Measurements from ENCODE around the gene KIF21B.

Gene KIF21B

GRCh38 chr1:200990114-200990513 lies 33.4 kb downstream of the KIF21B start:
- TF ChIP-seq MYC (IDR thresholded peaks at IDR 0.05; ENCODE audit: low read depth, low read length) (no peak), POLR2A (IDR thresholded peaks at IDR 0.05; ENCODE audit: extremely low read depth, insufficient read length) (no peak)
- TF ChIP-seq, protein P1, sequence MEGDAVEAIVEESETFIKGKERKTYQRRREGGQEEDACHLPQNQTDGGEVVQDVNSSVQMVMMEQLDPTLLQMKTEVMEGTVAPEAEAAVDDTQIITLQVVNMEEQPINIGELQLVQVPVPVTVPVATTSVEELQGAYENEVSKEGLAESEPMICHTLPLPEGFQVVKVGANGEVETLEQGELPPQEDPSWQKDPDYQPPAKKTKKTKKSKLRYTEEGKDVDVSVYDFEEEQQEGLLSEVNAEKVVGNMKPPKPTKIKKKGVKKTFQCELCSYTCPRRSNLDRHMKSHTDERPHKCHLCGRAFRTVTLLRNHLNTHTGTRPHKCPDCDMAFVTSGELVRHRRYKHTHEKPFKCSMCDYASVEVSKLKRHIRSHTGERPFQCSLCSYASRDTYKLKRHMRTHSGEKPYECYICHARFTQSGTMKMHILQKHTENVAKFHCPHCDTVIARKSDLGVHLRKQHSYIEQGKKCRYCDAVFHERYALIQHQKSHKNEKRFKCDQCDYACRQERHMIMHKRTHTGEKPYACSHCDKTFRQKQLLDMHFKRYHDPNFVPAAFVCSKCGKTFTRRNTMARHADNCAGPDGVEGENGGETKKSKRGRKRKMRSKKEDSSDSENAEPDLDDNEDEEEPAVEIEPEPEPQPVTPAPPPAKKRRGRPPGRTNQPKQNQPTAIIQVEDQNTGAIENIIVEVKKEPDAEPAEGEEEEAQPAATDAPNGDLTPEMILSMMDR (IDR thresholded peaks at IDR 0.05; ENCODE audit: low read depth, low read length) = no peak
- TF ChIP-seq, protein P2, sequence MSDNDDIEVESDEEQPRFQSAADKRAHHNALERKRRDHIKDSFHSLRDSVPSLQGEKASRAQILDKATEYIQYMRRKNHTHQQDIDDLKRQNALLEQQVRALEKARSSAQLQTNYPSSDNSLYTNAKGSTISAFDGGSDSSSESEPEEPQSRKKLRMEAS (IDR thresholded peaks at IDR 0.05; ENCODE audit: low read depth, low read length) = no peak
- H3K4me3 ChIP-seq (ENCODE audit: low read depth, low read length) = no peak overlapping the region
- DNase-seq (ENCODE audit: low read depth) = no peak

DNA sequence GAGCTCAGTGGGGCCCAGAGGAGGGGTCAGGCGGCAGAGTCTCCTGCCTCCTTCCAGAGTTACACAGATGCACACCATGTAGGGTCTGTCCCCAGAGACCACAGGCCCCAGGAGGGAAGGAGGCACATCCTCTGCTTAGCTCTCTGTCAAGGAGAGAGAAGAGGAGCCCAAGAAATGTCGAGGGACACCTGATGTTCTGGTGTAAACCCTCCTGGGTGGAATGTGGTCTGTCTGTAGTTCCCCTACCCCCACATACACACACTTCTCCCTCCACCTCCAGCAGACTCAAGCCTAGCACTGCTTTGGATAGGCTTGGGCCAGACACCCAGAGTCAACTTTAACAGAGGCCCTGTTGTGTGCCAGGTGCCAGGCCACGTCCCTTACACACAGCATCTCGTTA lies 34.2 kb downstream of the KIF21B start:
- peak; percentile 16 for DNase-seq (ENCODE audit: low read depth)
- TF ChIP-seq POLR2A (IDR thresholded peaks at IDR 0.05; ENCODE audit: extremely low read depth, insufficient read length) = no peak
- TF ChIP-seq MYC (IDR thresholded peaks at IDR 0.05; ENCODE audit: low read depth, low read length) = no peak
- H3K4me3 ChIP-seq (ENCODE audit: low read depth, low read length) = no peak overlapping the region

GRCh38 chr1:200988693-200989092 lies 34.8 kb downstream of the KIF21B start:
- TF ChIP-seq, protein P2 (IDR thresholded peaks at IDR 0.05; ENCODE audit: low read depth, low read length) = no peak
- TF ChIP-seq, protein P1 (IDR thresholded peaks at IDR 0.05; ENCODE audit: low read depth, low read length) = no peak
- TF ChIP-seq POLR2A (IDR thresholded peaks at IDR 0.05; ENCODE audit: extremely low read depth, insufficient read length) (no peak), MYC (IDR thresholded peaks at IDR 0.05; ENCODE audit: low read depth, low read length) (no peak)
- no peak for DNase-seq (ENCODE audit: low read depth)
- H3K4me3 ChIP-seq (ENCODE audit: low read depth, low read length) = no peak overlapping the region

- TF ChIP-seq, protein P1 (IDR thresholded peaks at IDR 0.05; ENCODE audit: low read depth, low read length) = no peak
- no peak for TF ChIP-seq MYC (IDR thresholded peaks at IDR 0.05; ENCODE audit: low read depth, low read length)
- TF ChIP-seq, protein P2 (IDR thresholded peaks at IDR 0.05; ENCODE audit: low read depth, low read length) = no peak
- TF ChIP-seq POLR2A (IDR thresholded peaks at IDR 0.05; ENCODE audit: extremely low read depth, insufficient read length) = no peak
- no peak overlapping the region for H3K4me3 ChIP-seq (ENCODE audit: low read depth, low read length)
- DNase-seq (ENCODE audit: low read depth) = no peak
Measured at GRCh38 chr1:200985481-200985880, 38.0 kb downstream of the KIF21B start.

DNA sequence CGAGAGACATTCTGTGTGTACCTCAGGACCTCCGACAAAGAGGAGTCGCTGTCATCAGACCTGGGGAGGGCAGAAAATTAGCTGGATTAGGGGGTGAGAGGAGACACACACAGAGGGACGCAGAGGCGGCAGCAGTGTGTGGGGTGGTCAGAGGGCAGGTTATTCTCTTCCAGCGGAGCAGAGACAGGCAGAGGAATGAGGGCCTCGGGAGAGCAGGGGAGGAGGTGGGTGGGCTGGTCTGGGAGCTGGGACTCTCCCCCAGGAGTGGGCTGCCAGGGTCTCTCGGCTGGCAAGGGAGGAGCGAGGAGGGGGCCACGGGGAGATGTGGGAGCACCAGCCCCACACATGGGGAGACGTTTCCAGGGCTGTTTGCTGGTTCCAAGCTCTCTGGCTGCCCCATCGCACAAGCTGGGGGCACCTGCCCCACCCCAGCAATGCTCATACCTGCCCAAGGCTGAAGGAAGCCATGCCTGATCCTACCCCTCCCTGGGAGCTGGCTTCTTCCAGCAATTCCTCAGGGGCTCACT lies 40.4 kb downstream of the KIF21B start:
- TF ChIP-seq, protein P2 (IDR thresholded peaks at IDR 0.05; ENCODE audit: low read depth, low read length) = no peak
- no peak for TF ChIP-seq POLR2A (IDR thresholded peaks at IDR 0.05; ENCODE audit: extremely low read depth, insufficient read length)
- no peak for TF ChIP-seq MYC (IDR thresholded peaks at IDR 0.05; ENCODE audit: low read depth, low read length)
- TF ChIP-seq, protein P1 (IDR thresholded peaks at IDR 0.05; ENCODE audit: low read depth, low read length) = no peak
- H3K4me3 ChIP-seq (ENCODE audit: low read depth, low read length) = no peak overlapping the region
- DNase-seq (ENCODE audit: low read depth) = no peak

DNA sequence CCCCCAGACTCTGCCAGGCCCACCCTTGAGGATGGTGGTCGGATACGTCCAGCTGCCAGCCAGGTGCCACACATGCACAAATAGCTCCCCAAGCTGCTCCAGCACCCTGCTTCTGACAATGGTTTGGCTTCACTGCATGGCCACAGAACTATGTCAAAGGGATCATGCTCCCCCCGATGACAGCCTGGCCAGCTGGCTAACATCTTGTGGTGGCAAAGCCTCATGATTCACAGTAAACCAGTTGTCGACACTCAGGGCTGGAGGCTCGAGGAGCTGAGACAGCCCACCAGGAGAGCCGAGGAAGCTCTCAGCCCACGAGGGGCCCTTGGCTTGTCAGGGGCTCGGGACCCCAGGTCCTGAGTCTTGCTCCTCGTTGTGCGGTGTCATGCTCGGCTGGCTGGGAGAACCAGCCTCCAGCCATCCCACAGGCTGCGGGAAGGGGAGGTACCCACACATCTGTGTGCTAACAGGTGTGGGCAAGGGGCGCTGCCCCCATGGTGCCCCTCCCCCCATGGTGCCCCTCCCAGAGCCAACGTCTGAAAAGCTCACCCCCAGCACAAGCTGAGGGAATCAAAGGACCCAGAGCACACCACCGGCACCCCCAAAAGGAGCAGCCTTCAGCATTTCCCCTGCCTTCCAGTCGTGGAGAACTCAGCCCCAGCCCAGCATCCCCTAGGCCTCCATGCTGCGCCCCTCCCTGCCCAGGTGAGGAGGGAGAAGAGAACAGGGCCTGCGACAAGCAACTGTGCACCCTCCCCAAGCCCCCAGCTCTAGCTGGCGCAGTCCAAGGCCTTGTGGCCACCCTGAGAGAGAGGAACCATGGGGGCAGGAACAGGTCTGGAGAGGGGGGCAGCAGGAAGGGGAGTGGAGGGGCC lies 41.2 kb downstream of the KIF21B start:
- no peak overlapping the region for H3K4me3 ChIP-seq (ENCODE audit: low read depth, low read length)
- TF ChIP-seq, protein P1 (IDR thresholded peaks at IDR 0.05; ENCODE audit: low read depth, low read length) = no peak
- TF ChIP-seq, protein P2 (IDR thresholded peaks at IDR 0.05; ENCODE audit: low read depth, low read length) = no peak
- no peak for TF ChIP-seq POLR2A (IDR thresholded peaks at IDR 0.05; ENCODE audit: extremely low read depth, insufficient read length)
- no peak for TF ChIP-seq MYC (IDR thresholded peaks at IDR 0.05; ENCODE audit: low read depth, low read length)
- peak; percentile 33 for DNase-seq (ENCODE audit: low read depth)
